GM10266 (cell line): Measurements from ENCODE around the gene HOXB6.

Source experiments
- DNase-seq: peaks from one replicate; pipeline ENCODE4 v3.0.0; 2012; ENCODE audit errors: extremely low spot score
- CTCF ChIP-seq: IDR thresholded peaks from 2 replicates; pipeline ENCODE4 v1.5.1; 2012; ENCODE audit warnings: mild to moderate bottlenecking, low read depth; ENCODE audit not compliant: control insufficient read depth, insufficient read depth; ENCODE audit errors: missing control alignments

The HOXB6 gene

GRCh38 chr17:48548523-48549280, 56.1 kb downstream of the HOXB6 start:
- DNase-seq = no peak
- no peak for TF ChIP-seq CTCF

- DNase-seq = no peak
- no peak for TF ChIP-seq CTCF
Measured at GRCh38 chr17:48547808-48548522, 56.8 kb downstream of the HOXB6 start.

- TF ChIP-seq CTCF = no peak
- DNase-seq = no peak
Measured at GRCh38 chr17:48546924-48547807, 57.6 kb downstream of the HOXB6 start.

GRCh38 chr17:48546137-48546923, 58.5 kb downstream of the HOXB6 start:
- DNase-seq = no peak
- no peak for TF ChIP-seq CTCF
